AG04449 (cell line): Measurements from ENCODE around the gene DDX56.

Source experiments
- CTCF ChIA-PET: fragments of 350-600 bp; formaldehyde crosslinking; extraction: SDS; loops from one replicate; lab custom pipeline; 2021; ENCODE audit warnings: antibody characterized with exemption; lab: Yijun Ruan, JAX
- POLR2A ChIA-PET: fragments of 400-600, 350-600 bp; formaldehyde crosslinking; extraction: SDS; loops from one replicate; lab custom pipeline; 2020; ENCODE audit warnings: antibody characterized with exemption, inconsistent platforms; lab: Yijun Ruan, JAX
- DNase-seq: peaks from one replicate; pipeline ENCODE4 v3.0.0-alpha.2; 2010; ENCODE audit warnings: low read depth, low spot score
- H3K4me3 ChIP-seq: 2 replicates; pipeline ENCODE4 v1.5.1; 2011; ENCODE audit warnings: low read depth, mild to moderate bottlenecking, control low read depth, low read length
- CTCF ChIP-seq: IDR thresholded peaks from one replicate; pipeline ENCODE4 v1.5.1; 2011; ENCODE audit warnings: mild to moderate bottlenecking, moderate library complexity, low read length, control low read depth, inconsistent platforms; ENCODE audit not compliant: insufficient read depth; ENCODE audit errors: missing control alignments

DDX56 gene

GRCh38 chr7:44520574-44520973, 53.1 kb downstream of the DDX56 start:
- no peak for DNase-seq
- ChIA-PET POLR2A (no interaction called here), CTCF (interaction anchor here (1.1 kb wide), 1 partner anchor 280 kb away, joined by 3 read pairs; no protein-coding TSS in a partner anchor)
- H3K4me3 ChIP-seq, result no peak overlapping the region
- no peak for TF ChIP-seq CTCF

- no peak overlapping the region for H3K4me3 ChIP-seq
- no peak for TF ChIP-seq CTCF
- POLR2A ChIA-PET, result no interaction called here
- CTCF ChIA-PET, result interaction anchor here (0.6 kb wide), 1 partner anchor 279 kb away, joined by 3 read pairs; no protein-coding TSS in a partner anchor
- DNase-seq, result no peak
These were observed 54.2 kb downstream of the DDX56 start for GRCh38 chr7:44519546-44519945.

- no peak overlapping the region for H3K4me3 ChIP-seq
- no peak for TF ChIP-seq CTCF
- ChIA-PET CTCF (no interaction called here), POLR2A (no interaction called here)
- DNase-seq, result no peak
These were observed 54.9 kb downstream of the DDX56 start for GRCh38 chr7:44518761-44519160.

GRCh38 chr7:44517175-44517574, 56.5 kb downstream of the DDX56 start:
- ChIA-PET CTCF (interaction anchor here (1.5 kb wide), 1 partner anchor 17 kb away, joined by 4 read pairs; no protein-coding TSS in a partner anchor), POLR2A (no interaction called here)
- H3K4me3 ChIP-seq, result no peak overlapping the region
- no peak for TF ChIP-seq CTCF
- no peak for DNase-seq
